ENCODE data around the gene CTNNBL1. TPM values are rescaled to one million over a fixed set of nuclear protein-coding genes. Genes with fewer than 3 reads are reported as not detected.

Gene CTNNBL1
- total and polyA plus RNA-seq, 12 donors: 5.5 to 75.5 (median 37.7) TPM

- H3K36me3 ChIP-seq (replicated peaks in 1 of 2): peaks cover 0 to 11% of the 10 kb centered on the region in 2 donors
- no peak overlapping the region for H3K4me3 ChIP-seq
- intact Hi-C loops (cut with DNase I): no loop called here
- DNase-seq: no peak
- no peak overlapping the region for H3K27ac ChIP-seq
- H3K27me3 ChIP-seq: no peaks in the 10 kb centered on the region
- WGBS, 4 donors: 93 to 100% (median 96%) methylated on average over 5 of the region's 5 CpGs
- H3K4me1 ChIP-seq (replicated peaks in 1 of 2): no peaks in the 10 kb centered on the region
- no peak for TF ChIP-seq POLR2A (IDR thresholded peaks at IDR 0.05)
- no peak for TF ChIP-seq CTCF (IDR thresholded peaks at IDR 0.05)
- no peaks in the 10 kb centered on the region for H3K9me3 ChIP-seq (replicated peaks in 1 of 3)
Measured at GRCh38 chr20:37758332-37758731, 64.5 kb downstream of the CTNNBL1 start.

- no peaks in the 10 kb centered on the region for H3K27me3 ChIP-seq
- intact Hi-C loops (cut with DNase I): no loop called here
- WGBS, 4 donors: 84 to 95% (median 87%) methylated on average over 6 of the region's 6 CpGs
- no peaks in the 10 kb centered on the region for H3K4me1 ChIP-seq (replicated peaks in 1 of 2)
- no peak overlapping the region for H3K4me3 ChIP-seq
- peaks cover 0 to 11% of the 10 kb centered on the region in 2 donors for H3K36me3 ChIP-seq (replicated peaks in 1 of 2)
- no peak for TF ChIP-seq CTCF (IDR thresholded peaks at IDR 0.05)
- no peak for TF ChIP-seq POLR2A (IDR thresholded peaks at IDR 0.05)
- DNase-seq: no peak
- H3K9me3 ChIP-seq (replicated peaks in 1 of 3): no peaks in the 10 kb centered on the region
- no peak overlapping the region for H3K27ac ChIP-seq
Measured at GRCh38 chr20:37759052-37759553, 65.3 kb downstream of the CTNNBL1 start.

- WGBS, 4 donors: 96 to 99% (median 98%) methylated on average over 5 of the region's 5 CpGs
- DNase-seq: no peak
- Histone ChIP-seq H3K9me3 (replicated peaks in 1 of 3) (no peaks in the 10 kb centered on the region), H3K36me3 (replicated peaks in 1 of 2) (peaks cover 0 to 11% of the 10 kb centered on the region in 2 donors), H3K4me1 (replicated peaks in 1 of 2) (no peaks in the 10 kb centered on the region), H3K27ac (no peak overlapping the region), H3K4me3 (no peak overlapping the region), H3K27me3 (no peaks in the 10 kb centered on the region)
- TF ChIP-seq POLR2A (IDR thresholded peaks at IDR 0.05): no peak
- no peak for TF ChIP-seq CTCF (IDR thresholded peaks at IDR 0.05)
- intact Hi-C loops (cut with DNase I): no loop called here
Measured at GRCh38 chr20:37759761-37760209, 66.0 kb downstream of the CTNNBL1 start.

GRCh38 chr20:37760322-37760721, 66.5 kb downstream of the CTNNBL1 start:
- Histone ChIP-seq H3K36me3 (replicated peaks in 1 of 2) (peaks cover 0 to 11% of the 10 kb centered on the region in 2 donors), H3K27ac (no peak overlapping the region), H3K9me3 (replicated peaks in 1 of 3) (no peaks in the 10 kb centered on the region), H3K27me3 (no peaks in the 10 kb centered on the region), H3K4me3 (no peak overlapping the region), H3K4me1 (replicated peaks in 1 of 2) (no peaks in the 10 kb centered on the region)
- intact Hi-C loops (cut with DNase I): no loop called here
- WGBS, 4 donors: 79 to 90% (median 85%) methylated on average over 2 of the region's 2 CpGs
- no peak for TF ChIP-seq POLR2A (IDR thresholded peaks at IDR 0.05)
- TF ChIP-seq CTCF (IDR thresholded peaks at IDR 0.05): no peak
- no peak for DNase-seq
